ENCODE results near the gene SOWAHB.

- TF ChIP-seq CTCF (conservative IDR thresholded peaks at IDR 0.05; ENCODE audit: low read length) = no peak
- no peak for TF ChIP-seq EZH2phosphoT487 (IDR thresholded peaks at IDR 0.05; ENCODE audit: borderline replicate concordance)
Observed at GRCh38 chr4:76897536-76898384, at the start of gene SOWAHB.
